NK-92 (cell line): ENCODE measurements around the gene GPR152.
"Not testable (repeated sequence)": the region's sequence is repeated elsewhere in the genome, so short reads cannot be mapped to it uniquely, and the experiment has no call there.

ENCODE experiments used
- DNase-seq: peaks from one replicate; lab custom pipeline; 2025; ENCODE audit not compliant: unreplicated experiment; lab: John Stamatoyannopoulos, UW

Gene GPR152

GRCh38 chr11:67465530-67465929, 13.0 kb upstream of the GPR152 start:
- not testable (repeated sequence) for DNase-seq

DNA sequence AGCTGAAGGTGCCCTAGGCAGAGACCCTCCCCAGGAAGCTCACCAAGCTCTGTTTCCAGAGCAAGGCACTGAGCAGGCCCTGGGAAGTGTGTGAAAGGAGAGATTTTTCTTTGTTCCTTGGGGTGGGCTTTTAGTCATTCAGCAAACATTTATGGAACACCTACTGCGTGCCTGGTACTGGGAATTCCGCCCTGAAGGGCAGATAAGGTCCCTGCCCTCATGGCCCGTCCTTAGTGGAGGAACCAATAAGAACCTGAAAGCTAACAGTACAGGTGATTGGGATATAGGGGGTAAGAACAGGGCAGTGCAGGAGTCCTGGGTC, 12.6 kb upstream of the GPR152 start:
- no peak for DNase-seq

GRCh38 chr11:67464411-67465188, 12.1 kb upstream of the GPR152 start:
- DNase-seq, result peak; percentile 67

DNA sequence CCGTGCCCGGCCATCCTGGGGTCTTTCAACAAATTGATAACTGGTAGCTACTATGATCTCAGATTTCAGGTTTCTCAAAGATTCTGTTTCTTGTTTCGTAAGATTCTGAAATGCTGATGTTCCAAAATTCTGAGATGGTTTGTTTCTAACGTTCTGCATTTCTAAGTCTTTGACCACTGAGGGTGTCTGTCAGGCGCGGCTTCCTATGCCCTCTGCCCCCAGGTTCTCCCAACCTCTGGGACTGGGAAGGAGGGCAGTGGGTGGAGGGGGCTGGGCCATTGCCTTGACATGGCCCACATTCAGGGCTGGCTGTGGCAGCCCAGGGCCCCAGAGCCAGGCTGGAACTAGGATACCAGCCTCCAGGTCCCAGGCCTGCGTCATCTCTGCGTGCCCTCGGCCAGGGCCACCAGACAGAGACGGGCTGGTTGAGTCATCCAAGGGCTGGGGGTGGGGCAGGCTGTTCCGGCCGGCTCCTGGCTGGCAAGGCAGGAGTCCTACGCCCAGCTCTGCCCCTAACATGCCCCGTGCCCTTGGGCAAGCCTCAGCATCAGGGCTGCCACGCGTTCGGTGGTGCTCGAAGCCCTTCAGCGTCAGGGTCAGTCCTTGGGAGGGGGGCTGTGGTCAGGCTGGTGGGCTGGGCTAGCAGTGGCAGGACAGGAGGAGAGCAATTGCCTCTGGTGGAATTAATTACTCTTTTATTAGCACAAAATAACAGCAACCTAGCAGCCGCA, 11.3 kb upstream of the GPR152 start:
- DNase-seq, result no peak

DNA sequence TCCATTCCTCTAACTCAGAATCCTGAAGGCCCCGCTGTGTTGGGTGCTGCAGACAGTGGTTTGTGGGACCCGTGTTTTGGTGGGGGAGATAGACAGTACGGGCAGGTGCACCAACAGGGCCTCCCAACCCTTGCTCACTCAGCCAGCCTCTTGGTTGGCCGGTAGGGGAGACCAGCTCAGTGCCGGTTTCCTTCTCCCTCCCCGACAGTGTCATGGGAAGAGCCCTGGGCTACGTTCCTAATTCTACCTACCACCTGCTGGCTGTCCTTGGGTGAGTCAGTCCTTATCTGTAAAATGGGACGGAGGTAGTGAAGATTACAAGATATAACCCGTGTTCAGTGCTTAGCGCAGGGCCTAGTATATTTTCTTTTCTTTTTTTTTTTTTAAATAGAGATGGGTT, 10.7 kb upstream of the GPR152 start:
- no peak for DNase-seq

GRCh38 chr11:67458266-67458665, 5.7 kb upstream of the GPR152 start:
- no peak for DNase-seq

DNA sequence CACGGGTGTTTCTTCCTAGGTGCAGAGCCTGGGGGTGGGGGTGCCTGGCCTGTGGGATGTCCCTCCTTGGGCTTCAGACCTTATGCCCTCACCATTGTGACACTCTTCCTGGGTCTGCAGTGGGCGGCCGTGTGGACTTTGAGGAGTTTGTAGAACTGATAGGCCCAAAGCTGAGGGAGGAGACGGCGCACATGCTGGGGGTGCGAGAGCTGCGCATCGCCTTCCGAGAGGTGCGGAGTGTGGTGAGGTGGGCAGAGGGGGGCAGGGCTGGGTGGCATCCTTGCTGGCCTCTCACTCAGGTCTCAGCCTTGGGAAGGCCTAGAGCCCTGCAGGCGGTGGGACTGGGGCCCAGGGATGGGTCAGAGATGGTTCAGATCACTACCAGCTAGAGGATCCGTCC, 4.9 kb upstream of the GPR152 start:
- no peak for DNase-seq

DNA sequence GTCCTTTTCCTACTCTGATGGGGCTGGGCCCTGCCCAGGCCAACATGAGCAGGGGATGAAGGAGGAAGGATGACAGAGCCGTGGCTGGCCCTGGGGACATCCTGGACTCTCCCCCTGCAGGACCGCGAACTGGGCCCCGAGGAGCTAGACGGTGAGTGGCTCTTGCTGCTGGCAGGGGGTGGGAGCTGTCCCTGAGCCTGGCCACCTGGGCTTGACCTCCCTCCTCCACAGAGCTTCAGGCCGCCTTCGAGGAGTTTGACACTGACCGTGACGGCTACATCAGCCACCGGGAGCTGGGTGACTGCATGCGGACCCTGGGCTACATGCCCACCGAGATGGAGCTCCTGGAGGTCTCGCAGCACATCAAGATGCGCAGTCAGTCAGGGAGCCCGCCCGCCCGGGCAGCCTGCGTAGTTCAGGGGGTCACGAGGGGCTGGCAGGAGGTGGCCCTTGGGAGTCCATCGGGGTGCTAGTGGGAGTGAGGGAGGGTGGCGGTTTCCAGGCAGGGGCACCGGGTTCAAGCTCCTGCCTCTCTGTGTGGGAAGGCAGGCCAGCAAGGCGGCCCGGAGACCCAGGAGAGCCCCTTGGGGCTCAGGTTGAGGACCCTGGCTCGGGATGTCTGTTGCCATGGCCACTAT, 3.7 kb upstream of the GPR152 start:
- DNase-seq, result no peak

DNA sequence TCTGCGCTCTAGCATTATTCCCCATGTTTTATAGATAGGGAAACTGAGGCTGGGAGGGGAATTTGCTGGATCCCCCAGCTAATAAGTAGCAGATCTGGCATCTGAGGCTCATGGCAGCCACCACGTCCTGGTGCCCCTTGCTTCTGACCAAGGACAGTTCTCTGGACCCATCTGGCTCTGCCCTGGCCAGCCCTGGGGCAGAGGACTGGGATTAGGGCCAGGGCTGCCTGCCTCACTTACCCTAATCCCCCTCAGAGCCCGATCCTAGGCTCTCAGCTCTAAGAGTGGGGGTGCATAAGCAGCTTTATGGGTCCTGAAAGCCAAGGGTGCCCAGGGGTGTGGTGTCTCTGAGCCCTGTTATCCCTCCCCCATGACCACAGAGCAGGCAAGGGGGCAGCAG, 2.5 kb upstream of the GPR152 start, which contains the start of gene CABP4:
Gene CABP4, plus strand, starts transcription at position 301 of the 400 bp plus-strand sequence. Its CDS starts 70 bp downstream, at position 371.
- no peak for DNase-seq

DNA sequence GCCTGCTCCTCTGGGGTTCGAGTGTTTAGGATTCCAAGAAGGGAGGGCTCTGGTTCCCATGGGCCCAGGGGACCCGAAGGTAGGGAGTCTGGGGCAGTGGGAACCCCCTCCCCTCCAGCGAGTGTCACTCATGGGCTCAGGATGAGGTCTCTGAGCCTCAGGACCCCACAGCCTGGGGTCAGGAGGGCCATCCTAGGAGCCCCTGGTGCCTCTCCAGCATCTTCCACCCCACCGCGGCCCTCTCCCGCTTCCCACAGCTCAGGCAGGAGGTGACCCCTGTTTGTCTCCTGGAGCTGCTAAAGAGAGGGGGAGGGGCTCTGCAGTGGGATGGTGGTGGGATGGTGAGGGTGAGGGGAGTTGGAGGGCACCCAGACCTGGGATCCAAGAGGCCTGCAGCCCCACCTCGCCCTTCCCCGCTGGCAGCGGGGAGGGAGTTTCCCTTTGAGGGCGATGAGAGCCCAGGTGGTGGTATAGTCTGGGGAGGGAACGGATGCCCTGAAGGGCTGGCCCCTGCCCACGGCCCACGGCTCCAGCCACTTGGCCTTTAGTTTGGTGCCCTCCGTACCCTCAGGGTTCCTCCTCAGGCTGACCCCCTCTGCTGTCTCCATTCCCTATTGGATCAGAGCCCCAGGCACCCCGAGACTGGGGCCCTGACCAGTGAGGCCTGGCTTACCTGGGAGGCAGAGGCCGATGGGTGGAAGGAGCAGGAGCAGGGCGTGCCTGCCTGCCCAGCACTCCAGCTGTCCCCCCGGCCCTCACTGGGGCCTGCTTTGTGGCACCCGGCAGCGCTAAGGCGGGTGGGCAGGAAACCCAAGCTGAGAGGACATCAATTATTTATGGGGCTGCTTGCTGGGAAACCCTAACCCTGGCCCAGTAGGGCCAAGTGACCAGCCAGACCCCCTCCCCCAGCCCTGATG, 1.5 kb upstream of the GPR152 start:
- no peak for DNase-seq

DNA sequence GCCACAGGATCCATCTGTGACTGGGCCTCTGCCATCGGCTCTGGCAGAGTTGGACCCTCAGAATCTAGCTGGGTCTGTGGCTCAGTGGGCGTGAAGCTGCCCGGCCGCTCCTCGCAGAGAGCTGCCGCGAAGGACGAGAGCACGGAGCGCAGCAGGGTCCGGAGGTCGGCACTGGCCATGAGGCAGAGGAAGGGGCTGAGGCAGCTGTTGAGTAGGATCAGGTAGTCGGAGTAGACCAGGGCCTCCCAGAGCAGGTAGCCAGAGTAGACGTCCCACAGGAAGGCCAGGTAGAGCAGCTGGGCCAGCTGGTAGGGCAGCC, 912 bp downstream of the GPR152 start:
- no peak for DNase-seq

GRCh38 chr11:67450796-67451657, 1.5 kb downstream of the GPR152 start:
- DNase-seq, result no peak

DNA sequence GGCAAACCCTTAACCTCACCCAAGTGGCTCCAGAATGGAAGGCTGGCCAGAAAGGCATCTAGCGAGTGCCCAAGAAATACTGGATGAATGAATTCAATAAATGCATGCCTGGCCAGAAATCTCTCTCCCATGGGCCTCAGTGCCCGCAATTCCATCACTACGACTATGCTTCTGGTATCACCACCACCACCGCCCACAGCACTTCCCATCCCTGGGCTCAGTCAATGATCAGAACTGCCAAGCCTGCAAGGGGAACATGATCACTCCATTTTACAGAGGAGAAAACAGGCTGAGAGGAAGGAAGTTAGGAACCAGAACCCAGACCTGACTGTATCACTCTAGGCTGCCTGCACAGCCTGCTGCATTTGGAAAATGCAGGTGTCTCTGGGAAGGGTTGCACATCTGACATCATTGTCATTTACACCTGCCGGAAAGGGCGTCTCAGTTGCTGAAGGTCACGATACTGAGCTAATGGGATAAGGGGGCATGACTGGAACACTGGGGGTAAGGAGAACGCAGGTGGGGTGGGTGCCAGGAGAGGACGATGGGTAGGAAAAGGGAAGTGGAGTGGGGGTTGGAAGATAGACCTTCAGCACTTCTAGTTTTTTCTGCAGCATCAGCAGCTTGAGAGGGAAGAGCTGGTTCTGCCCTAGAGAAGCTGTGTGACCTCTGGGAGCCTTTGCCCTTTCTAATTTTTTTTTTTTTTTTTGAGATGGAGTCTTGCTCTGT, 3.2 kb downstream of the GPR152 start:
- no peak for DNase-seq

- DNase-seq, result no peak
These were observed 4.3 kb downstream of the GPR152 start for GRCh38 chr11:67448220-67448609.

- no peak for DNase-seq
These were observed 7.0 kb downstream of the GPR152 start for GRCh38 chr11:67445515-67445914.

- no peak for DNase-seq
These were observed 9.8 kb downstream of the GPR152 start for GRCh38 chr11:67442504-67443404.

- no peak for DNase-seq
These were observed 10.7 kb downstream of the GPR152 start for GRCh38 chr11:67441731-67442351.

DNA sequence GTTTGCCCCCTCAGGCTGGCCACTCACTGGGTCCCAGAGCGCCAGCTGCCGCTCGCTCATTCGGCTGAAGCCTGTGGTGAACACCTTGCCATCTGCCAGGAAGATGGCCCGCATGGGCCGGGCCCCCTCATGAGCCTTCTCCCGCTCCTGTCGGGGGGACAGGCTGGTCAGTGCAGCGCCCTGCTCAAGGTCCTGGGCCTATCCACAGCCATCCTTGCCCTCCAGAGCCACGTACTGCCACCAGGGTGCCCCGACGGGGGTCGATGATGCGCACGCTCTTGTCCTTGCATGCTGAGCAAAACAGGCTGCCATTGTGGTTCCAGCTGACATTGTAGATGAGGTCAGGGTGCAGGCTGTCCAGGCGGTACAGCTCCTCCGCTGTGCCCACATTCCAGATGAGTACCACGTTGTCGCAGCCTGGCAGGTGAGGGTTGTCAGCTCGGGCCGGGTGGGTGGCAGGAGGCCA, 11.4 kb downstream of the GPR152 start:
- no peak for DNase-seq
